NCI-H2227 treated with DMSO at 0.1 percent for 48 hours (cell line): Measurements from ENCODE around the gene ATOH8.

Experiments
- DNase-seq: peaks from one replicate; lab custom pipeline; 2025; lab: John Stamatoyannopoulos, UW

Gene ATOH8

DNA sequence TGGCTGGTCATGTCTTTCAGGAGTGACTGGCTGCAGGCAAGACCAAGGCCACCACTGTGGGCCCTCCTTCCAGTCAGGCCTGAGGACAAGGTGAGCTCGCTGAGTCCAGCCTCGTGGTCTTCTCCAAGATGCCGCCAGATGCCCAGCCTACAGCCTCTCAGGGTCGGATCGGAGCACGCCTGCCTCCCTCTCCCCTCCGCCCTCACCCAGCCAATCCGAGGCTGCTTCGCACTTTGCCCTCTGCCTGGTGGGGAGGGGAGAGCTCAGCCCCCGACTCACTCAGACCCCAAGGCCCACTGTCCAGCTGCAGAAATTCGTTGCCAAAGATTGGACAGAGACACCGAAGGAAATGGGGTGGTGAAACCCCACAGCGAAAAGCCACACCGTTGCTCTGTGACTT lies 33.1 kb downstream of the ATOH8 start:
- DNase-seq = no peak

DNA sequence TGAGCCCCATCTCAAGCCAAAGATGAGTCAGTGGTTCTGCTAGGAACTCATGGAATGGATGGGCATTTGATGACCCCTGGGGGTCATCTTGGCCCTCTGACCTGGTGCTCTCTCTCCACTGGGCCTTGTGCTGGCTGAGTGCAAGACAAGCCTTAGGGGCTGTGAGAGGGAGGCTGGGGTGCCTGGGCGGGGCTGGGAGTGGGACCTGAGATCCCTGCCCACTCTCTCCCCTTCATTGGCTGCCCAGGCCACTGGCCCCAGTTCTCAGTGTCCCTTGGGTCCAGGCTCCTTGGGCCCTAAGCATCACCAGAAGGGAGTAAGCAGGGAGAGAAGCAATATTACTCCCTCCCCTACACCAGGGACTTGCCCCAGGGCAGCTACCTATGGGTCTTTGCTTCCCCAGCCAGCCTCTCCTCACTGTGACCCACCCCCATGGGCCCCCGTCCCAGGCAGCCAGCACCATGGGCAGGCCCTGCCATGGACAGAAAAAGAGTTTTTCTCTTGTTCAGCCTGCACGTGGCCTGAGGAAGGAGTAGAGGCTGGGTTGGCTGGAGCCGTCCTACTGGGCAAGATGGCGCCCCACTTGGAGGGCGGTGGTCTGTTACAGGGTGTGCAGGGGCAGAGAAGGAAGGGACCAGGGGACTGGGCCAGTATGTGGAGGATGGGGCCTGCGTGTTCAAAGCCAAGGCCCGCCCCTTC lies 33.6 kb downstream of the ATOH8 start:
- no peak for DNase-seq

DNA sequence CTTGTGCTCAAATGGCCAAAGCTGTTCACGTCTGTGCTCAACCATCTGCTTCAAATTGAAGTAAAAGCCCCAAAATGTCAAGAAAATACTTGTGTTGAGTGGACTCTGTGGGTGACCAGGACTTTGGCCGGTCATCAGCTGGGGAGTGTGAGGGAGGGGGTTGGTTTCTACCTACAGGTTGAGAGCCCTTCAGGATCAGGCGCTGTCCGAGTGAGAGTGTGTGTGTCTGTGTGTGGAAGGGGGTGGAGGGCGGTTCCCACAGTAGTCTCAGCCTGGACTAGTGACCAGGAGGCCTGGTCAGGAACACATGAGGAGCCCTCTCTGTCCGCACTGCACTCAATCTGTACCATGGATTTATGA lies 34.2 kb downstream of the ATOH8 start:
- DNase-seq = no peak

DNA sequence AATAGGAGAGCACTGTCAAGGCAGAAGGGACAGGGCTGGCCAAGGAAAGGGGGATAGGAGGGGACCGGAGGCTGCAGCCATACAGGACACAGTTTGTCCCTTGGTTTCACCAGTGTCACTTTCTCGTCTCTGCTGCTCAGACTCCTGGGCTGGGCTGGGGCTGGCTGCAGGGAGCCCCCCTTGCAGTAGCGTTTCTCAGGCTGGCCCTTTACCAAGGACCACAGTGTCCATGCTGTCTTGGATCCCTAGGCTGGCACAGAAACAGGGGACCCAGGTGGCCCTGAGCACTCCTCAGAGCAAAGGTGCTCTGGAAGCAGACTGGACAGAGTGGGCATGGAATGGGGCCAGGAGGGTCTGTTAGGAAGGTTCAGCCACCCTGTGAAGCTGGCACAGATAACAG lies 34.8 kb downstream of the ATOH8 start:
- DNase-seq = no peak

DNA sequence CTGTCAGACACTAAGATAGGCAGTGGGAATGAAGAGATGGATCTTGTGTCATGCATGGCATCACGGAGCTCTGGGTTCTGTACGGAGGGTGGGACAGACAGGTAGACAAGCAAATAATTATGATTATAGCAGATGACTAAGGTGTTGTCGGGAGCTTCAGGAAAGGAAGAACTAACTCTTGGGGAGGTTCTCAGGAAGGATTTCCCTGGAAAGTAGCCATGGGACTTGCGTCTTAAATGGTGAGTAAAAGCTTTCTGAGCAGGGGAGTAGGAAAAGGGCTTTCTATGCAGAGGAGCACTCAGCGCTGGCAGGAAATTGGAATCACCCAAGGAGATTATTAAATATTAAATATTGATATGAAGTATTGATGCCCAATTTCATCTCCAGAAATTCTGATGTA lies 35.5 kb downstream of the ATOH8 start:
- no peak for DNase-seq

DNA sequence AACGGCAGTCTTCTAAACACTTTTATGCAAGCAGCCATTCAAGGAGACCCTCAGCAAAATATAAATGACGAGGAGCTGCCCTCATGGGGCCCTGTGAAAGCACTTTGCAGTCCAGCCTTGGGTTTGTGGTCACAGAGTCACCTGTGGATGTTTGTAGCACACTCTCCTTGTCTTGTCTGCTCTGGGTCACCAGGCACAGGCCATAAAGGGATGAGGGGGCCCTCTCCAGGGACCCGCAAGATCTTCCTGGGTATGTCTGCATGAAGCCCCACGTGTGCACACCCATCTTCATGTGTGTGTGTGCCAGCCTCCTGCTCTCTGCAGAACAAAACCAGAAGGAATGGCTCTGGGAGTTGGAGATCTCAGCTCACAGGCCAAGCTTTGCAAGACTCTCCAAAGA lies 36.2 kb downstream of the ATOH8 start:
- no peak for DNase-seq

DNA sequence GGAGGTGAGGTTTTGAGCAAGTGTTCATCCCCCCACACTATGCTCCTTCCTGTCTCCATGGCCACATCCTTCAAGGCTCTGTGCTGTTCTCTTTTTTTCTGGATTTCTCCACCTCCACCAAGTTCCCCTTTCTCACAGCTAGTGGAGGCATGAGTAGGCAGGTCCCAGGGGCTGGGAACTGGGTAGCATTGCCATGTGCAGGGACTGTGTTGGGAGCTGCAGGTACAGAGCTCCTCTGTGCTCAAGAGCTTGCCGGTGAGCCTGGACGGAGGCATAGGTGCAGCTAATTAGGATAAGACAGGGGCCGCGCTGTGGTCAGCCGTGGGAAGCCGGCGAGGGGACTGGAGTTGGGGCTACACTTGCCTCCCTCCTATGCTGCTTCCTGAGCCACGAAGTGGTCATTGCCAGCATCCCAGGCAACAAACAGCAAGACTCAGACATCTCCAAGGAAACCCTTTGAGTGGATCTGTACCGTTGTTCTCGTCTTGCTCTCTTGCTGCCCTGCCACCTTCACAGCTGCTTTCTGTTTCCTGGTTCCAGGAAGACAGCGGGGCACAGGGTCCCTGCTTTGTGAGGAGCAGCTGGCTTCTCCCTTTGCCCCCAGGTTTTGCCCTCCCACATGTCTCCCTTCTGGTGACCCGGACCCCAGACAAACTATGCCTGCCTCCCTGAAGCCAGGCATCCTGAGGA lies 36.9 kb downstream of the ATOH8 start:
- no peak for DNase-seq

DNA sequence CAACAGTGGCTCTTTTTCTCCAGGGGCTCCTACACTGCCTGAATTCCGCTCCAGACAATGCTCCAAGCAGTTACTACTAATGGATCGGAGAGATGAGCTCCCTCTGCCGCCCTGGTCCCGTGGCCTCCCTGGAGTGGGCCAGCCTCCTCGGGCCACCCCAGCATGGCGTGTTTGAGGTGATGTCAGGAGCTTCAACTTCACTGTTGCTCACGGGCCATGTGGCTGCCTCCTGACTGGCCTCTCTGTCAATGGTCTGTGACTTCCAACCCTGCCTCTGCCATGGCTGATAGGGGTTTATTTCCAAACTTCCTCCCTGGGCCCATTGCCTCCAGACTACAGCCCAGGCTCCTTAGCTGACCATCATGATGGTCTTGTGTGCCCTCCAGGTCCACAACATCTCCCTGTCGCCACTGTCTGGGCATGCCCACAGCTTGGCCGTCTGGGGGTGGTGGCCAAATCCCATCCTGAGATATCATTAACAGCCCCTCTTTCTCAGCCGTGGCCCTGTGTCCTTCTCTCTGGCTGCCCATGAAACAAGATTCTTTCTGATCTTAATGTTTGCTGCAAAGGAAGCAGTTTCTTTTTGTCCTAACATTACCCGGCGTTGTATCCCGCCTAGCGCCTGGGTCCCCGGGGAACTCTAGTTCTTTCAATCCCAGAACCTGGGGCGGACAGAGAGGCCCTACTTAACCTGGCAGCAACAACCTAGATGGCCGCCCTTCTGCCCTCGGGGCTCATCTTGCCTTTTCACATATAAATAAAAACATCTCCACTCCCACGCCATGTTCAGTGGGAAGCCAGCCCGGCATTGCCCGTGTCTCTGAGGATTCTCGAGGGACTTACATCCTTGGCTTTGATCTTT lies 38.1 kb downstream of the ATOH8 start:
- no peak for DNase-seq

DNA sequence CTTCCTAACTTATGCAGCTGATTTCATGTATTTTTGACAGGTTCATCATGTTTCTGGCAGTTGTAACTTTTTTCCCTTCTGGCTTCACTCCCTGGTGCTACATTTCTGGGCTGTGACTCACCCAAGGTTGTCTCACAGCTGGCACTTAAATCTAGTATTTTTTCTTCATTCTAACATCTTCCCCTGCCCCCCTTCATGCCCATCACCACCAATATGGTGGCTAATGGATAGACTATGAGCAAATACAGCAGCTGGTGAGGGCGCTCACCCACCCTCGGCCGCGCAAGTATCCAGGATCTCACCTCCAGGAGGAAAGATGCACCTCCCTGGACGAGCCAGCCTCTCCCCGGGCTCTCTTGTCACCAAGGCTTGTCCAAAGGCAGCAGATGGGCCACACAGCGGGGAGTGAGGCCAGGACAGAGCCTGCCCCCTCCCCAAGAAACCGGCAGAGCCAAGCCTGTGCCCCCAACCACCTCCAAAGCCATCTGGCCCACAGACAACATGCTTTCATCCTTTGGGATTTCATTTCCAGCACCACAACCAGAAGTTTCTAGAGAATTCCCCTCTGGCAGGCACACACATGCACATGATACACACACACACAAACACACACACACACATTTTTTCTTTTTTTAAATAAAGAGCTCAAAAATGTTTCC lies 39.1 kb downstream of the ATOH8 start:
- no peak for DNase-seq

DNA sequence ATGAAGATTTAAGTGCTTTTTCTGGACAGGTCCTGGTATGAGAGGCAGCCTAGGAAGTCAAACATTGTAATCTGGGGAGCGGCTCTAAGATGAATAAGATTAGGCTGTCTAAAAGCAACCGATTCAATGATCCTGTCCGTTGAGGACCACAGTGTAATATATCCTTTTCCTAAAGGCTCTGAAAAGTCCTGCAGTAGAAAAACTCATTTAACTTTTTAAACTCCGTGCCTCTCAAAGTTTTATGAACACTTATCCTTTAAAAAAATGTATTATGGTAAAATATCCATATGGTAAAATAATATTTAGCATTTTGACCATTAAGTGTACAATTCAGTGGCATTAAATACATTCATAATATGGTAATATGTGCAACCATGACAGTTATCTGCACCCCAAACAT lies 39.8 kb downstream of the ATOH8 start:
- no peak for DNase-seq

DNA sequence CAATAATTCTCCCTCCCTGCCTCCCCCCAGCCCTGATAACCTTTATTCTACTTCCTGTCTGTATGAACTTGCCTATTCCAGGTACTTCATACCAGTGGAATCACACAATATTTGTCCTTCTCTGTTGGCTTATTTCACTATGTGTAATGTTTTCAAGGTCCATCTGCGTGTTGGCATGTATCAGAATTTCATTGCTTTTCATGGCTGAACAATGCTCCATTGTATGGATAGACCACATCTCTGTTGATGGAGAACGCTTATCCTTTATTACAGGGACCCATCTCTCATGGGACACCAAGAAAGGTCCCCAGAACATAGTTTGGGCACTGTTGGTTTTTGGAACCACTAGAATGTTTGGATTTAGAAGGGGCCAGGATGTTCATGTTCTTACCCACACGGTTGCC lies 40.2 kb downstream of the ATOH8 start:
- no peak for DNase-seq

DNA sequence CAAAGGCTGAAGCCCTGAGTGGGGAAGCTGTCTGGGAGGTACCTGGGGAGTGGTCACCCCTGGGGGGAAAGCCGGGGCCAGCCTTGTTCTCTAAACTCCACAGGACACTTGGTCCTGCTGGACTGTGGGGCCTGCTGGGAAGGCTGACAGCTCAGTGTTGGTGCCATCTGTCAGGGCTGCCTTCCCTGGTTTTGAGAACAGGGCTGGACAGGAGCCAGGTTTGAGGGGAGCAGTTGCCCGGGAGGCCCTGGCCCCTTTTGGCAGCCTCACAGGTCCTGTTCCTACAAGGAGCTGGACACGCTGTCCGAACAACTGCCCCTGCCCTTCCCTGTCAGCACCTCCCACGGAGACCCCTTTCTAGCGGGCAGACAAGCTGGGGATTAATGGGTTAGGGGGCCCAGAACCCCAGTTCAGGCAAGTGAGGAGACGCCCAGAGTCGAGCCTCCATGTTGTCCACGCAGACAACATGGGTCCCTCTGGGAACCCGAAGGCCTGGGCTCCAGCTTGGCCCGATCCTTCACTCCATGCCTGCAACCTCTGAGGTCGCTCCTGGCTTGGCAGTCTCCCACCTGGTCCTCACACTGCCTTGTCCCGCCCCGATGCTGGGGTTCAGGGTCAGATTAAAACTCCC lies 40.8 kb downstream of the ATOH8 start:
- DNase-seq = no peak

DNA sequence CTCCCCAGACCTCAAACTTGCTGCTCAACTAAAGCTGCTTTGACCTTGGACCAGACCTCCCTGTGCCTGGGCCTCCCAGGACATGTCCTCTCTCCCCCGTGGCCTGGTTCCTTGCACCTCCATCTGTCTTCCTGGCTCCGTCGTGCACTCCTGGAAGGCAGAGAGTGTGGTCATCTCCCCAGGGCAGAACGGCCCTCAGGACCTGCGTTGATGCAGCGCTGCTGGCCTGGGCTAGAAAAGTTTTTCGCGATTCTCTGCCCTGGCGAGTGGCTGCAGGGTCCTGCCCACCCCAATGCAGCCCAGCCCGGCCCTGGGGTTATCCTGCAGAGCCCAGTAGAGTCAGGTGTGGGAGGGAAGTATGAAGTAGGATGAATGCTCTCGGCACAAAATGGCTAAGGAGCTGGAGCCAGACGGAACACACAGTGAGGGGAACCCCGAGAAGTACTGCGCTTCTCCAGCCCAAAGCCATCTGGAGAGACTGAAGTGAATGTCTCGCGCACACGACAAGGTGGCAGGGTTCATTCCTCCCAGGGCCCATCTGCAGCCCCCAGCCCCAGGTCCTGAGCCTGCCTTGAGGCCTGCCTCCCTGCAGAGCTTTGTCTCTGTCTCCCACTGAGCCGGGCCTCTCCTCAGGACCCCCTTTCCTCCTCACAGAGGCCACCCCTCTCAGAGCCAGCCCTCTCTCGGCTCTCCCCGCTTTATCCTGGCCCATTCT lies 41.7 kb downstream of the ATOH8 start:
- no peak for DNase-seq

DNA sequence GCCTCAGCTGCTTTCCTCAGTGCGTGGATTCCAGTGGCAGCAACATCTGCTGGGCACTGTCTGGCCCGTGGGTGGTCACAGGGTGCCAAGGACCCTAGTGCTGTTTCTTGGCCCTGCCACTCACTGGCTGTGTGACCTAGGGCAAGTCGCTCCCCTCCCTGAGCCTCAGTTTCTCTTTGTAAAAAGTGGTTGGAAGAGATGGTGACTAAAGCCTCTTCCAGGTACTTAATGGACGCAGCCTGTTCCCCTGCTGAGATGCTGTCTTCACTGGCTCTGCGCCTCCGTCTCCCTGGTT lies 42.2 kb downstream of the ATOH8 start:
- DNase-seq = no peak

DNA sequence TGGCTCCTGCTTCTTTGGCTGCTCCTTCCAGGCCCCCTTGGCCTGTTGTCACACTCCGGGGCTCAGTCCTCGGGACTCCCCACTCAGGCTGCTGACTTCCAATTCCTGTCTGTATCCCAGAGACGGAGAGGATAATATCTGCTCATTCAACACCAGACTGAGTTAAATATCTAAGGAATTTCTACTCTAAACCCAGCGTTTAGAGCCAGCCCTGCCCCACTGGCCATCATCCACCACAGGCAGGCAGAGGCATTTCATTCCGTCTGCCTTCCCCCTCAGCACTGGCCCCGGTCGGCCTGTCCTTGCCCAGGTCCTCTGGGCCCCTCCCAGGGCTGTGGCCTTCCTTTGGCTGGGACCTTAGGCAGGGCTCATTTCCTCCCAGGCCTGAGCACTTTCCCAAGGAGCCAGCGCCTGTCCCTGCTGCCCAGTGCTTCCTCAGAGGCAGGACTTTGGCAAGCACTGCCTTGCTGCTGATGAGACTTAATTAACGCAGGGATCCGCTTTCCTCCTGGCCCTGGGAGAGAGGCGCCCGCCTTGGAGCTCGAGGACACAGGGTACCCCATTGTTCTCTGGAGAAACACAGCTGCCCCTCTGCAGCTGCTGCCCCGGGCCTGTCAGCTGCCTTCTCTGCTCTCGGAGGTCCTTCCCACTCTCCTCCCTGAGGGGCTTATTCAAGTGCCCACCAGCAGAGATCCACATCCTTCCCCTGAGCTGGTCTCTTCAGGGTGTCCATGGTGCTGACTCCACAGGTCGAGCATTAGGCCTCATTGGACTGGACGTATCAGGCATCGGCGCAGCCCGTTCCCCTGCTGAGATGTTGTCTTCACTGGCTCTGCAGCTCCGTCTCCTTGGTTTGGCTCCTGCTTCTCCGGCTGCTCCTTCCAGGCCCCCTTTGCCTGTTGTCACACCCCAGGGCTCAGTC lies 42.8 kb downstream of the ATOH8 start:
- no peak for DNase-seq

DNA sequence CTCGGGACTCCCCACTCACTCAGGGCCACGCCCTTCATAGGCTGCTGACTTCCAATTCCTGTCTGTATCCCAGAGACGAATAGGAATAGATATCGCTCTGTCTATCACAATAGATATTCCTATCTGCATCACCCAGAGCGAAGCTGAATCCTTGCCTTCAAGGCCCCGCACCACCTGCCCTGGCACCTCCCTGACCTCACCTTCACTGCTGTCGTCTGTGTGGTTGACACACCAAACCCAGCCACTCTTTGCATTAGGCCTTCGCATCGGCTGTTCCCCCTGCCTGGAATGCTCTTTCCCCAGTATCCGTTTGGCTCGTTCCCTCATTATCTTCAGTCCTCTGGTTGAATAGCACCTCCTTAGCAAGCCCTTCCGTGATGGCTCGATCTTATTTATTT lies 43.5 kb downstream of the ATOH8 start:
- no peak for DNase-seq

DNA sequence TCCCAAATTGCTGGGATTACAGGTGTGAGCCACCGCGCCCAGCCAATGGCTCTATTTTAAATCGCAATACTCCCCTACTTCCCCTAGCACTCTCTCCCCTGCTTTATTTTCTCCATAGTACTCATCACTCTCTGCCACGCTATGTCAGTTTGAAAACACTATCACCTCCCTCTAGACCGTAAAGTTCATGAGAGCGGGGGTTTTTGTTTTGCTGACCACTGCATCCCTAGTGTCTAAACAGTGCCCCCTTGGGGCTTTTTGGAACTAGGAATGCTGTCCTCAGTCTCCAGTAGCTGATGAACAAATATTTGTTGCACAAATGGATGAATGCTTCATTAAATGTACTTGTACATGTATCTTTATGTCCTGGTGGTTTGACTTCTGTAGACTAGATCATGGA lies 44.1 kb downstream of the ATOH8 start:
- DNase-seq = no peak

DNA sequence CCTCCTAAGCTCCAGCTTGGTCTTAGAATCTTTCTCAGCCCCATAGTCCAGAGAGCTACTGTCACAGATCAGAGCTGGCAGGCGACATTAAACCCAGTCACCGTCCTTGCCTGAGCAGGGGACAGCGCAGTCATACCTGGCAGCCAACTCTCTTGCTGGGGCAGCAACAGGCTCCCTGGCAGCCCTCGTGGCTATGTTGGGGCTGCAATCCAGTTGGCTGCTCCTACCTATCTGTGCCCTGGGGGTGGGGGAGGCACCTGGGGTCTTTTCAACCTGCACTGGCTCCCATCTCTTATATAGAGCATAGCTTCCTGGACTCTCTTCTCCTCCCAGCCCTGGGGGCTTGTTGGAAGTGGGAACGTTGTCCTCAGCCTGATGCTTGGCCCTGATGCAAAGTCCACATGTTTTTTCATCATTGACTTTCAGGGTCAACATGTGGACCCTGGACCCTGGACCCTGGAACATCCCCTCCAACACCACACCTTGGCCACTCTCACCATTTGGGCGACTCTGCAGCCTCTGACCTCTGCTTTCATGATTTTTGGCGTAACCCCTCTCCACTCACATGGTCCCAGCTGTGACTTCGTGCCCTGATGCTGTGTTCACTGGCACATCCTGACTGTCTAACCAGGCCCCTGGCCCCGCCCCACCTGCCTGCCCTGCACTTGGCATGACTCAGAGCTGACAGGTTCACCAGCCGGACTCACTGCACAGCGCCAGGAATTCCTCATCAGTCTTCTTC lies 45.6 kb downstream of the ATOH8 start:
- no peak for DNase-seq

DNA sequence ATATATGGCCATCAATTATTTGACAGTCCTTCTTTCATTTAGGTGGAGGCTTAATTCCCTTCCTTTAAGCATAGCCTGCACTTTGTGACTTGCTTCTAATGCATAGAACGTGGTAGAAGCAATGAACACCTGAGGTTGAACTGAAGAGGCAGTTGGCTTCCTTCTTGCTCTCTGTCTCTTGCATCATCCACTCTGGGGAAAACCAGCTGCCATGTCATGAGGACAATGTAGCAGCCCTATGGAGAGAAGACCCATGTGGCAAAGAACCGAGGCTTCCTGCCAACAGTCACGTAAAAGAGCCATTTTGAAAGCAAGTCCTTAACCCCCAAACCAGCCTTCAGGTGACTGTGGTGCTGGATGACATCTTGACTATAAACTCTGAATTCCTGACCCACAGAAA lies 46.8 kb downstream of the ATOH8 start:
- DNase-seq = no peak

DNA sequence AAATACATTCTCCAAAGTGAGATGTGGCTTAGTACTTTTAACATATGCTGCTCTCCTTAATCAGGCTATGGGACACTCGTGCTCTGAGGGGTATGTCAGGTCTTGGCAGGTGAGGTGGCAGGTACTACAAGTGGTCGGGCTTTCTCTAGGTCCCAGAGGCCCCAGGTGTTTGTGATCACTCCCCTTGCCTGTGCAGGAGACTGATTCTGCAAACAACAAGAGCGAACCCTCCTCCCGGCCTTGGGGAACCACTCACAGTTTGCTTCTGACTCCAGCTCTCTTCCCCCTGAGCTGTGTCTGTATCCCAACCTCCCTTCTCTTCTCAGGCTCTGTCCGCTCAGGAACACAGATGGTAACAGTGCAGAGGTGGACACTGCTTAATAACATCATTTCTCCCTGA lies 48.1 kb downstream of the ATOH8 start:
- DNase-seq = no peak
